GM20431 (cell line): ENCODE measurements around the gene CRYBG3.

Source experiments
- in situ Hi-C: fragments of 300-500 bp; cut with MseI, MboI; formaldehyde crosslinking; loops from one replicate; pipeline ENCODE4 v1.15.0; 2020; ENCODE audit warnings: low sequenced_read_pairs; ENCODE audit not compliant: unreplicated experiment

The CRYBG3 gene

DNA sequence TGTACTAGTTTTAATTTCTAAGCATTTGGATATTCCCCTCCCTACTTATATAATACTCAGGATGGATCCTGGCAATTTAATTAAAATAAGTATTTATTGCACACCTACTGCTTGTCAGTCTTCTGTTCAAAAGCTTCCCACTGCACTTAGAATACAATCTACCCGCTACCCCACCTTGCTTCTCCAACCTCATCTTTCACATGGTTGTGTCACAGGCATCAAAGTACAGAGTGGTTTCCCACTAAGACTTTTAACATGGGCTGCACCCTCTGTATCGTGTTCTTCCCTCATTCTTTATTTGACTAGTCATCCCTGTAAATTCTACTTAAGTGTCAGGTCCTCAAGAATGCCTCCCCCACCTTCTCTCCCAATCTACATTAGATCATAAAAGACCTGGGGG lies 115.4 kb downstream of the CRYBG3 start:
- in situ Hi-C loops, result no loop called here

DNA sequence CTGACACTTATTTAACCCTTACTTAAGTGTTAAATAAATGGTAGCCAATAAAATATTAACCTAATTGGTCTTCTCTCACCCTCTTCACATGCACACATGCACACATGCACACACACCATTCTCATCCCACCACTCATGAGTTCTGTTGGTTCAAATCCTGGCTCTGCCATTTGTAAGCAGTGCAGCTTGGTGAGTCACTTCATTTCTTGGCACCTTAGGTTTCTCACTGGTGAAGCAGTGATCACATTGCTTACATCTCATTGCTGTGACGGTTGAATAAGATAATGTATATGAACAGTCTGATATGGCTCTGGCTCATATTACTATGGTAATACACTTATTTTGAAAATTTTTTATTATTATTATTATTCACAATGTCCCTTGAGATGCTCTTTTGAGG lies 116.6 kb downstream of the CRYBG3 start:
- in situ Hi-C loops, result no loop called here

DNA sequence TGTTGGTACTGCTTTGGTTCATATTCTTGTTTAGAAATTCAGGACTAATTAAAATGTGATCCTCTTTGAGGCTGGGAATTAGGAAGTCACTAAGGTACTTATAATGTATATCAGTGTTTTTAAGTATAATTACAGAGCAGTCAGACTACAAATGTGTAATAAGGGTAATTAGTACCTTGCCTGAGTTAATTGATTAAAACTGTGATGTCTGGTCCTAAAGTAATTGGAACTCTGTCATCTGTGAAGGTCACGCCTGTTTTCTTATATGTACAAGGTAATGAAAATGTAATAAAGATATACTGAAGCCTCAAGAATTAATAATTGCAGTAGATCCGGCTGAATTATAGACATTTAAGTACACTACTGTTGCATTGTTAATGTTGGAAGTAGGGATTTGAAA lies 117.6 kb downstream of the CRYBG3 start:
- in situ Hi-C loops, result no loop called here

DNA sequence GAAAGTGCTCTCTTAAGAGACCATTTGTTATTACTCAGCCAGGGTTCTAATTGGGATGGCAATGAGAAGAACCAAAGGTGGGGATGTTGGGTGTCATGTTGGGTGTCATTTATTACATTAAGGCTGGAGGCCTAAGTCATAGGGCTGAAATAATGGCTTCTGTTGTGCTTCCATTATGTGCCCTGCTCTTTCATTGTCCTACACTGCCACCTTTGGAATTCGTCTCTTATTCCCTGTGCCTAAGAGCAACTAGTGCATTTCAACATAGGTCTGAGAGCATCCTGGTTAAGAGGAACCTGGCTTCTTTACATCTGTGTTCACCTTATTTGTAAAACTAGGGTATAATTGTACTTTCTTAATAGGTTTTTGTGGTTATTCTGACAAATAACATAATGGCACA lies 118.2 kb downstream of the CRYBG3 start:
- in situ Hi-C loops, result no loop called here

DNA sequence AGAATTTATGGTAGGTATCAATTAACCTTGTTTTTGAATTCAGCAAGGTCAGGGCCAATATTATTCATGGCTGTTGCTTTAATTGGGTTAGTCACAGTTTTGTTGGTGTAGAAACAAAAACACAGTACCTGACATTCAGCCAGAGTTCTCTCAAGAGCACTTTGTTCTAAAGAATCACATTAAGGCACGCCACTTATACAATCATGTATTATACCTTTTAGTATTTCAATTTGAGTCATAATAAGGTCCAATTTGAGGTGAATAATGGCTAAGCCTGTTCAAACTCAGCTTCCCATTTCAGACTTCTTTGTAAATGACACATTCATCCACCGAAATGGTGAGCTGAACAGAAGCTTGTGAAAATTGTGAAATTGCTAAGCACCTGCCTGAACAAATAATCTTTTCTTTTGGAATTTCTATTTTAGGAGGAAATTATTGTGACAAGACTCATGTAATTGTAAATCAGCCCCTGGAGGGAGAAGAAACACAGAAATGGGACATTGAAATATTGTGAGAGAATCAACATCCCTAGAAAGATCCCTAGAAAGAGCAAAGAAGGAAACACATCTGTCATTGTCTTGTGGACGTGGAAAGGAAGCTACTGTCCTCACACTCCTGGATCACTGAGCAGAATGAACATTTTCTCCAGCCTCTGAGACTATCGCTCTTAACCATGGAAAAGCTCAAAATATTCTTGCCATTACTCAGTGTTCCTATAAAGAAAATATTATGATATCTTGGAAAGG lies 121.2 kb downstream of the CRYBG3 start:
- in situ Hi-C loops, result no loop called here

DNA sequence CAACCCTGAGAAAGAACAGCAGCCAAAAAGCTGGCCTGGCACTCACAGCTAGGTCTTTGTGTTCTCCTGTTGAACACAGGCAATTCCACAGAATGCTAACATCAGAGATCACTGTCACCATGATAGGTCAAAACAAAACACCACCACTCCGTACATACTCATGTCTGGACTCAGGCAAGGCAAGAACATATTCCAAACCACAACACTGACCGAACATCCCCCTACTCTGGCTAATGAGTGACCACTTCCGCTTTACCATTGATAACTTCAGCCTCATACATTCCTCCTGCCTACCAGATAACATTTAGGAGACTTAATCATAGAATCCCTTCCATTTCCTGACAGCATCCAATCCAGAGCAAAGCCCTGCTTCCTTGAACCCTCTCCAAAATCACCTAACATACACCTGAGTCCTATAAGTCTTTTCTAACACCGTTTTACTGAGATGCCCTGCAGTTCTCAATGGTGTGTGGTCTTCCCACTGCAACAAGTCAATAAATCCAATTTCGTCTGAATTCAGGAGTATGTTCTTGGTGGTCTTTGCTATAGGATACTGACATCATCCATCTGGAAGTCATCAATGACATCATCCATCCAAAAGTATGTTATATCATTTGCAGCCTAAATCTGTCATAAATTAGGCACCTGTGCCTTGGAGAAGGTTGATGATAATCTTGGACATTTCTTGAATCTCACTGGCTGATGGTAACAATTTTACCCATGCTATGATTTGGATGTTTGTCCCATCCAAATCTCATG lies 126.7 kb downstream of the CRYBG3 start:
- in situ Hi-C loops, result no loop called here

DNA sequence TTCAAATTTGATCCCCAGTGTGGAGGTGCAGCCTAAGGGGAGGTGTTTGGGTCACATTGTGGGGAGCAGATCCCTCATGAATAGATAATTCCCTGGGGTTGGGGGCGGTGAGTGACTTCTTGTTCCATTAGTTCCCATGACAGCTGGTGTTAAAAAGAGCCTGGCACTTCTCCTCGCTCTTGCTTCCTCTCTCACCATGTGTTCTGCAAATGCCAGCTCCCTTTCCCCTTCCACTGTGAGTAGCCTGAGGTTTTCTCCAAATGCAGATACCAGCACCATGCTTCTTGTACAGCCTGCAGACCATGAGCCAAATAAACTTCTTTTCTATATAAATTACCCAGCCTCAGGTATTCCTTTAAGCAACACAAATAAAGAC lies 127.3 kb downstream of the CRYBG3 start:
- in situ Hi-C loops, result no loop called here

DNA sequence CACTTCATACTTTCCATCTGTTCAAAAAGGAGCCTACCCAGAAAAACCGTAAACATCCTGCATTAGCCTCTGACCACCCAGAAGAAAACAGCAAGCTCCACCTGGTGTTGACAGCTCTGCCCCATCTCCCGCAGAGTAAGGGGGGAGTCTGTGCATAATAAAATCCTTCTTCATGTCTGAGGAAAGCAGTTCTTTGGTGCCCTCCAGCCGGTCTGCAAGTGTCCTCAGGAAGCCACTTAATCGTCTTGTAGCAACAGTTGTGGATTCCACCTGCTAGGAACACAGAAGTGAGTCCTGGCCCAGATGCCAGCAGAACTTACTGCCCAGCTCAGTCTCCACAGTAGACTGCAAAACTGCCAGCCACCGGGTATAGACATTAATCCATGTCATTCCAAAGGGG lies 127.9 kb downstream of the CRYBG3 start:
- in situ Hi-C loops, result loop anchor here (10.0 kb wide), 1 partner anchor 65 kb away; no protein-coding TSS in a partner anchor

DNA sequence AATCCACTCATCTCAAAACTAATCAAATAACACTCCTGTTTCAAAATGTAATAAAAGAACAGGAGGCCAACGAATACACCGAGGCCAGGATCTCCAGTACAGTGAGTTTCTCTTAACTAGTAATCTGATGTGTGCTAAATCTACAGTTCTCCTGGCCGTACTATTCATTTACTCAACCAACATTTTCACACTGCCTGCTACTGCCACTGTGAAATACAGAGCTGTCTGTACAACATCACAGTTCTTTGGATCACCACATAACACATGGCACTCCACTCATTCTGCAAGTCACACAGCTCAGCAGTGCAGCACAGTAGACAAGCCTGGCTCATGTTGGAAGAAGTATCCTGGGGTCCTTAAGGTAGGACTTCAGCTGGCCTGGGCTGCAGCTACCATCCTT lies 128.5 kb downstream of the CRYBG3 start:
- in situ Hi-C loops, result loop anchor here (10.0 kb wide), 1 partner anchor 64 kb away; no protein-coding TSS in a partner anchor

DNA sequence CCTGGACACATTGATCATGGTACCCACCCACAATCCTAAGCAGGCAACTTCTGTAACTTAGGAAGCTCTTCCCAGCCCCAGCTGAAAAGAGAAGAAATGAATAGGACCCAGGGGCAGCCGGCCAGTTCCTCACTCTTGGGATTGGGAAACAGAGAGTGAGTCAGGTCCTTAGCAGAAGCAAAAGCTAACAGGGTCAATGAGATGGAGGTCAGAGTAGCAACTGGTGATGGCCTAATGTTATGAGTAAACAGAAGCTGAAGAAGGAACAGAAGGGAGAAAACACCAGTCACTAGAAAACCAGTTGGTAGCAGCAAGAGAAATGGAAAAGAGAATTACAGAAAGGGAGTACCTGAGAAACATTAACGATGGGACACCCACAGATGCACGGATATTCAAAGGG lies 130.5 kb downstream of the CRYBG3 start:
- in situ Hi-C loops, result loop anchor here (10.0 kb wide), 1 partner anchor 63 kb away; no protein-coding TSS in a partner anchor

DNA sequence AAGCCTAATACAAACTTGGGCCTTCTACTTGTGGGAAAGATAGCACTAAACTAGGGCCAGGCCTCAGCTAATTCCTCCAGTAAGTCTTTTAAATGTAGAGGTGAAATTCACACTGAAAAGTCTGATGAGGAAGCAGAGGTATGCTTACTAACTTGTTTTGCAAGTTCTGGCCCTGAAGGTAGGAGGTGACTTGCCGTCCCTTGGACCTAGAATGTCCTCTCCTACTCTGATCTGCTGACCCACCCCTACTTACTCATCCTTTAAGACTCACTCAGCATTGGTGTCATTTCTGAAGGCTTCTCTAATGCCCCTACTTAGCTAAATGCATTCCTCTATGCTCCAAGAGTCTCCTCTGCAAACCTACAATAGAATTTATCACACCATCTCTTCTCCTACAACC lies 131.1 kb downstream of the CRYBG3 start:
- in situ Hi-C loops, result loop anchor here (10.0 kb wide), 1 partner anchor 62 kb away; no protein-coding TSS in a partner anchor

DNA sequence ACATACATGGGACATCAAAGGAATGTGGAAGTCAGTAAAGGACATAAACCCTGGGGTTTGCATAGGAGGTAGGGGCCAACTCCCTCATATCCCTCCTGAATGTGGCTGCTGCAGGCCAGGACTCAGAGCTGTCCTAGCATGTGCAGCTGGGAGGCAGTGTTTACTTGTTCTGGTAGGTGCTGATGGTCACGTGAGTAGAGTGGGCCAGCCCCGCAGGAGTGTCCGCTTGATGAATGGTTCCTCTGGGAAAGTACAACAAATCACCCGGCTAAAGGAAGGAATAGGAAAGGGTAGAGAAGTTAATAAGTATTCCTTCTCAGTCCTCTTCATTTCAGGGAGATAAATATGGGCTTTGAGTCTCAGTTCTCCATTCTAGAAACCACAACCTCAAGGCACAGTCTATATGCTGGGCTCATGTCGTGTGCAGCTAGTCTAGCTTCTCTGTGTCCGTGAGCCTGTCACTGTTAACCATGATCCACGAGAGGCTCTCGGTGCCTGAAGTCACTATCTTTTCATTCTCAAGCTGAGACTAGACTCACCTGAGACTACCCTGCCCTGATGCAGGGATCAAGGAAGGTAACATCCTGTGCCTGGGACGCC lies 132.5 kb downstream of the CRYBG3 start:
- in situ Hi-C loops, result loop anchor here (10.0 kb wide), 1 partner anchor 60 kb away; no protein-coding TSS in a partner anchor

DNA sequence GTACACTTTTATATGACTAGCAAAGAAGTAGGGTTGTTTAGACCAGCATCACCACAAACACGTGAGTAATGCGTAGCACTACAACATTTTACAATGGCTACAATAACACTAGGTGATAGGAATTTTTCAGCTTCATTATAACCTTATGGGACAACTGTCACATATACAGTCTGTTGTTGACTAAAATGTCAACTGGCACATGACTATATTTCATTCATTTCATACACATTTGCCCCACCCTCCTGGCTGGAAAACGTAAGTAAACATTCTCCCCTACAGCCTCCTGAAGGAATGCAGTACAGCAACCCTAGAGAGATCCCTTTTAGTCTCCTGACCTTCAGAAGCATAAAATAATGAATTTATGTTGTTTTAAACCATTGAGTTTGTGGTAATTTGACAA lies 134.2 kb downstream of the CRYBG3 start:
- in situ Hi-C loops, result loop anchor here (10.0 kb wide), 1 partner anchor 59 kb away; no protein-coding TSS in a partner anchor

DNA sequence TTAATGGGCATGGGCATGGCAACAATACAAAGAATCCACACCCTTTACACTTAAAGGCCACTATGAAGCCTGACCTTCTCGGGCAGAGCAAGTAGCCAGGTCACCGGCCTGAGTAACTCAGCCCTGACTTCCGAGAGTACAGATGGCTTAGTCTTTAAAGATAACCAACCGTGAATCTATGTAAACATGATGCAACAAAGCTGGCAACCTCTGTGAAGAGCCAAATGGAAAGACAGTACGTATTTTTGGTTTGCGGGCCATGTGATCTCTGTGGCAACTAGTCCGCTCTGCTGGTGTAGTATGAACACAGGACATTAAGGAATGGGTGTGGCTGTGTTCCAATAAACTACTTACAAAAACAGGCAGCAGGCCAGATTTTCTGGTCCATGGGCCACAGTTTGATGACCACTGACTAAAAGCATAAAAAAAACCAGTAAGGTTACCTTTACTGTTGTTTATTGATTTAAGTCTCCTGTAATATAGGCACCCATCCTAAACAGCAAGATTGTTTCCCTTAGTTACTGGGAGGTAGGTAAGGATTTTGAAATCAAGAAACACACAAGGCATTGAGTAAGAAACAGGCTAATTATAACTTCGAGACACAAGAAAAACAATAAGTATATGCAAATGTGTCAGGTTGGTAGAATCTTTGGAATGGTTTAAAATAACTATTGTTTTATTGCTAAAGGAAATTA lies 136.0 kb downstream of the CRYBG3 start:
- in situ Hi-C loops, result loop anchor here (10.0 kb wide), 1 partner anchor 57 kb away; no protein-coding TSS in a partner anchor

DNA sequence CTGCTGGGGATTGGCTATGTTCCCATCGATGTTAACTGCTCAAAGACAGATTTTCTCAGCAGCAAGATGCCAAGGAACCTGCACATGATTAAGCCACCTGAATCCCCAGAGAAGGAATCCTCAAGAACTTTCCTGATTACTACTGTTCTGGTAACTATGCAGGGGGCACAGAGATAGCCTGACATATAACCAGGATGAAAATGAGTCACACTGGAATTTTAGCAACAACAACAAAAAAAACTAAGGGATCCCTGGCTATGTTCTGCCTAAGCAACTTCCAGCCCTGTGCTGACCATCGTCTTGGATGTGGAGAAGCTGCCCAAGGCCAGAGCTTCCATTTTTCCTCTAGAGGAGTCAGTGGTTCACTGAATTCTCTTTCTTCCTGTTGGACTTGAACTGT lies 136.6 kb downstream of the CRYBG3 start:
- in situ Hi-C loops, result loop anchor here (10.0 kb wide), 1 partner anchor 56 kb away; no protein-coding TSS in a partner anchor

DNA sequence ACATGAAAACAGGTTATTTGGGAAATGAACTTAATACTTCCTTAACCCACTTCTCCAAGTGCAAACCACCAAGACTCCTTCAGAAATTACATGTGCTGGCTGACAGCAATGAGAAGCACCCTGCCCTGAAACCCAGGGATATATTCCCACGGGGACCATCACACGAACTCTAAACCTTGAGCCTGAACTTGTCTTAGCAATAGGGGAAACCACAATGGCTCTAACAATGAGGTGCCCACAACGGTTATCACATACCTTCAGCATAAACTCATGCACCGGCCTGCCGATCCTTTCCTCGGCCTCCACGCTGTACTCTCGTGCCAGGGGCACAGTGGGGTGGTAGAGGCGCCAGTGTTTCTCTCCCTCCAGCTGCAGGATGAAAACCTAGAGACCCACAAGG lies 137.0 kb downstream of the CRYBG3 start:
- in situ Hi-C loops, result loop anchor here (10.0 kb wide), 1 partner anchor 56 kb away; no protein-coding TSS in a partner anchor

DNA sequence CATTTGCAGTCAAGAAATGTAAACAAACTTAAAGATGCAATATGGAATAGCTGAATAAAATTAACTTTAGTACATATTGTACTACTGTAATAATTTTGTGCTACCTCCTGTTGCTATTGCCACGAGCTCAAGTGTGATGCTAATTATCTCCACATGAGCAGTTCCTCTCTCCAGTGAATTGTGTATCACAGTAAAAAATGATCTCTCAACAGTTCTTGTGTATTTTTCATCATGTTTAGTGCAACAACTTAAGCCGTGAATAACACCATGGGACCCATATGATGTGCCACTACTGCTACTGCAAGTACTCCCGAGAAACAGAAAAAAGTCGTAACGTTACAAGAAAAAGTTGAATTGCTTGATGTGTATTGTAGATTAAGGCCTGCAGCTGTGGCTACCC lies 138.1 kb downstream of the CRYBG3 start:
- in situ Hi-C loops, result loop anchor here (10.0 kb wide), 1 partner anchor 55 kb away; no protein-coding TSS in a partner anchor

DNA sequence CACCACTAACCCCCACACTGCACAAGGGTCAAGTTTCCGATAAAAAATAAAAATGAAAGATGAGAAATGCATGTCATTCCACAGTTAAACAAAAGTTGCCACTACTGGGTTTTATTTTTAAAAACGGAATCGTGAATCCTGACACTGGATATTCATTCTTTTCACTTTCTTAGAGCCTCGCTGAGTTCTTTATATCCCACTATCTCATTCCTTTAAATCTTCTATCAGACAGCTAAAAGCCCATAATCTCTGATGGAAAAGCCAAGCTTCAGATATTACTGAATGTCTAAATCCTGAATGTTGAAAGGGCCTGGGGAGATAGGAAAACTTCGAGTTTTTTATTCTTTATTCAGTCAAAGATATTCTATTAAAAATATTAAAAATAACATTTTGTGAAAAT lies 138.7 kb downstream of the CRYBG3 start:
- in situ Hi-C loops, result no loop called here

DNA sequence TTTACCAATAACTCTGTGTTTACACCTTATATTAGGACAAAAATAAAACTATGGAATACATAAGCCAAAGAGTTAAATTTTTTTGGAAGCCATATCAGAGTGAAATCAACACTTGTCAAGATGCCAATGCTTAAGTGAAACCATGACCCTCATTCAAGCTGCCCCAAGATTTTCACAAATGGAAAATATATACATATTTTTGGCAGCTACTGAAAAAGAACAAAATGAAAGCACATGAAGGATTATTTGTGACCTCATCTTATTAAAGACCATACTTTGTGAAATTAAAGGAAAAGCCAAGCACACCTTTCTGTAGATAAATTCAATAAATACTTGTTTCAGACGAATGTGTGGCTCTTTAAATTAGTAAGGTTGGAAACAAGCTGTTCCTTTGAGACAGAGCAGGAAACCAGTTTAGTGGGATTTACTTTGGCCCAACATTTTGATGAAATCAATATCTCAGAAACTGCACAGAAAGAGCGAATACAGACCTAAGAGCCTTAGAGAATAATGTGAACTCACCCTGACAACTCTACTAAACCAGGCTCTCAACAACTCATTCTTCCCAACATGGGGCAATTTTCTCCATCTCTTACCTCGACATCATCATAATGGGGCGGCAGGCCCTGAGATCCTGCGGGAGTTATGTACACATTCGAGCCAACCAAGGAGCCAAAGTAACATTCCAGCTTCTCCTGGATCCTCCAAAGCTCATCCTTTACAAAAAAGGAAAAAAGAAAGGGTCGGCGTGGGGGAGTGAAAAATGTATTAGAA lies 139.4 kb downstream of the CRYBG3 start:
- in situ Hi-C loops, result no loop called here
